NB4 (cell line): Measurements from ENCODE around the gene ADIRF.

Experiments used
- CTCF ChIP-seq: IDR thresholded peaks from one replicate; pipeline ENCODE4 v1.5.1; 2012; ENCODE audit warnings: low read depth, low read length
- MAX ChIP-seq: IDR thresholded peaks from 2 replicates; pipeline ENCODE4 v1.6.1; 2011; ENCODE audit warnings: low read depth, low read length
- MYC ChIP-seq: IDR thresholded peaks from 2 replicates; pipeline ENCODE4 v1.6.1; 2011; ENCODE audit warnings: low read depth, low read length
- POLR2A ChIP-seq: IDR thresholded peaks from 2 replicates; pipeline ENCODE4 v1.6.1; 2011; ENCODE audit warnings: mild to moderate bottlenecking; ENCODE audit not compliant: insufficient read length; ENCODE audit errors: extremely low read depth

- no peak for TF ChIP-seq CTCF
- no peak for TF ChIP-seq MAX
- no peak for TF ChIP-seq POLR2A
- no peak for TF ChIP-seq MYC
Observed at GRCh38 chr10:86937502-86938154, 30.7 kb upstream of the ADIRF start.
